Calu3 (cell line): Measurements from ENCODE around the gene BRI3BP. TPM values are rescaled to one million over a fixed set of nuclear protein-coding genes. Genes with fewer than 3 reads are reported as not detected.

Source experiments
- BruUV-seq: library from RNA; stranded (reverse); fragments of 400-500 nt; replicated peaks from 2 replicates; lab custom pipeline; 2021; lab: Mats Ljungman, UMichigan
- CTCF ChIA-PET: fragments of 300-600 bp; sonication (Branson Sonifier 250); formaldehyde crosslinking; loops from one replicate; lab custom pipeline; 2022; ENCODE audit warnings: antibody characterized with exemption; lab: Charles Lee
- DNase-seq: peaks from one replicate; pipeline ENCODE4 v3.0.0; 2022
- H3K27ac Mint-ChIP-seq: one replicate; pipeline ENCODE4 v1.8.0; 2022; ENCODE audit warnings: mixed read lengths; ENCODE audit not compliant: unreplicated experiment
- H3K27me3 Mint-ChIP-seq: one replicate; pipeline ENCODE4 v1.8.0; 2022; ENCODE audit warnings: mixed read lengths; ENCODE audit not compliant: unreplicated experiment
- H3K36me3 Mint-ChIP-seq: one replicate; pipeline ENCODE4 v1.8.0; 2022; ENCODE audit warnings: mild to moderate bottlenecking, moderate library complexity, mixed read lengths; ENCODE audit not compliant: insufficient read depth, unreplicated experiment
- H3K4me1 Mint-ChIP-seq: one replicate; pipeline ENCODE4 v1.8.0; 2022; ENCODE audit warnings: mild to moderate bottlenecking, low read depth, mixed read lengths; ENCODE audit not compliant: unreplicated experiment
- H3K4me3 Mint-ChIP-seq: one replicate; pipeline ENCODE4 v1.8.0; 2022; ENCODE audit warnings: mild to moderate bottlenecking, low read depth, moderate library complexity, mixed read lengths; ENCODE audit not compliant: unreplicated experiment
- H3K9me3 Mint-ChIP-seq: one replicate; pipeline ENCODE4 v1.8.0; 2022; ENCODE audit warnings: low read depth, mixed read lengths; ENCODE audit not compliant: unreplicated experiment
- intact Hi-C: fragments of 100-400 bp; cut with micrococcal nuclease; formaldehyde crosslinking; loops from one replicate; pipeline ENCODE4 v1.10.0; 2022; ENCODE audit not compliant: unreplicated experiment
- total RNA-seq: library from RNA; stranded (reverse); gene quantifications from 2 replicates; pipeline ENCODE4 v1.2.3, GENCODE V29; 2022
- TF ChIP-seq, protein P1 (sequence below): fragments of 200-600 bp; IDR thresholded peaks from one replicate; pipeline ENCODE4 v1.8.0; 2022; ENCODE audit warnings: antibody characterized with exemption; ENCODE audit not compliant: unreplicated experiment

The BRI3BP gene
- total RNA-seq, 1 experiment from 2014 or later, result 94.0 TPM

- peaks cover 27% of the 10 kb centered on the region for H3K36me3 Mint-ChIP-seq
- no peak for DNase-seq
- CTCF ChIA-PET, result interaction anchor here (0.7 kb wide), 1 partner anchor 82 kb away, joined by 3 read pairs; no protein-coding TSS in a partner anchor
Observed at GRCh38 chr12:125006365-125006764, 12.9 kb downstream of the BRI3BP start.

DNA sequence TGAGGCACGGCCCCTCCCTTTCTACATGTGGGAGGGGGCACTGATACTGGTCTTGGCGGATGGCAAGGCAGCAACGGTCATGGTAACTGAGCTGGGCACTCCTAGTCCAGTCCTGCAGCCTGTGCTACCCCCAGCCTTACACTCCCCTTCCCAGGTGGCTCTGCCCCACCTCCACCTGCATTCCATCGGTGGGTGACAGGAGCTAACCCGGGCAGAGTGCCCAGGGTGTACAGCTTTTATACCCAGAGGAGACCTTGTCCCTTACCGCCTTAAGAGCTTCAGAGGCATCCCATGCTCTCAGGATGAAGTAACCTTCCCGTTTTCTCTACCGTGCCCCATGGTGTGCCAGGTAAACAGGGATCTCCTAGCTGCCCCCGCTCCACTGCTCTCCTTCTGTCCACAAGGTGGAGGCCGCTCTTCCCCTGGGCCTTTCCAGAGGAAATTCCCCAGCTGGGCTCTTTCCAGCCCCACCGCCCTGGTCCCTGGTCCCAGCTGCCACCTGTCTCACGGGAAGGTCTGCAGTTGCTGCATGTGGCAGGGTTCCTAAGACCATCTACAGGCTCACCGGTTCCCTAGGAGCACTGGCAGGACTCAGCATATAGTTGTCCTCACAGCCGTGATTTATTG is 20.5 kb downstream of the BRI3BP start:
- DNase-seq, result no peak
- intact Hi-C loops, result no loop called here
- TF ChIP-seq, protein P1, sequence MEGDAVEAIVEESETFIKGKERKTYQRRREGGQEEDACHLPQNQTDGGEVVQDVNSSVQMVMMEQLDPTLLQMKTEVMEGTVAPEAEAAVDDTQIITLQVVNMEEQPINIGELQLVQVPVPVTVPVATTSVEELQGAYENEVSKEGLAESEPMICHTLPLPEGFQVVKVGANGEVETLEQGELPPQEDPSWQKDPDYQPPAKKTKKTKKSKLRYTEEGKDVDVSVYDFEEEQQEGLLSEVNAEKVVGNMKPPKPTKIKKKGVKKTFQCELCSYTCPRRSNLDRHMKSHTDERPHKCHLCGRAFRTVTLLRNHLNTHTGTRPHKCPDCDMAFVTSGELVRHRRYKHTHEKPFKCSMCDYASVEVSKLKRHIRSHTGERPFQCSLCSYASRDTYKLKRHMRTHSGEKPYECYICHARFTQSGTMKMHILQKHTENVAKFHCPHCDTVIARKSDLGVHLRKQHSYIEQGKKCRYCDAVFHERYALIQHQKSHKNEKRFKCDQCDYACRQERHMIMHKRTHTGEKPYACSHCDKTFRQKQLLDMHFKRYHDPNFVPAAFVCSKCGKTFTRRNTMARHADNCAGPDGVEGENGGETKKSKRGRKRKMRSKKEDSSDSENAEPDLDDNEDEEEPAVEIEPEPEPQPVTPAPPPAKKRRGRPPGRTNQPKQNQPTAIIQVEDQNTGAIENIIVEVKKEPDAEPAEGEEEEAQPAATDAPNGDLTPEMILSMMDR, result no peak
- Mint-ChIP-seq H3K4me3 (no peak overlapping the region), H3K27ac (no peak overlapping the region), H3K4me1 (no peaks in the 10 kb centered on the region), H3K9me3 (no peaks in the 10 kb centered on the region), H3K36me3 (peaks cover 21% of the 10 kb centered on the region), H3K27me3 (no peaks in the 10 kb centered on the region)
- CTCF ChIA-PET, result no interaction called here
- no TSS peak for BruUV-seq

More at GRCh38 chr12:125006365-125006764, 12.9 kb downstream of the BRI3BP start:
- no TSS peak for BruUV-seq
- Mint-ChIP-seq H3K4me3 (no peak overlapping the region), H3K27ac (no peak overlapping the region), H3K9me3 (no peaks in the 10 kb centered on the region), H3K27me3 (no peaks in the 10 kb centered on the region), H3K4me1 (no peaks in the 10 kb centered on the region)
- TF ChIP-seq, protein P1, result no peak
- intact Hi-C loops, result no loop called here

- intact Hi-C loops, result no loop called here
- Mint-ChIP-seq H3K9me3 (no peaks in the 10 kb centered on the region), H3K4me1 (no peaks in the 10 kb centered on the region), H3K27ac (no peak overlapping the region), H3K4me3 (no peak overlapping the region), H3K27me3 (no peaks in the 10 kb centered on the region), H3K36me3 (peaks cover 25% of the 10 kb centered on the region)
- CTCF ChIA-PET, result no interaction called here
- BruUV-seq, result no TSS peak
- no peak for DNase-seq
- TF ChIP-seq, protein P1, result no peak
Observed at GRCh38 chr12:125014526-125014925, 21.1 kb downstream of the BRI3BP start.

- DNase-seq, result no peak
- H3K4me1 Mint-ChIP-seq, result no peaks in the 10 kb centered on the region
- H3K36me3 Mint-ChIP-seq, result peaks cover 29% of the 10 kb centered on the region
- CTCF ChIA-PET, result no interaction called here
- no peaks in the 10 kb centered on the region for H3K27me3 Mint-ChIP-seq
- intact Hi-C loops, result no loop called here
- no peak overlapping the region for H3K27ac Mint-ChIP-seq
- BruUV-seq, result no TSS peak
- H3K4me3 Mint-ChIP-seq, result no peak overlapping the region
- H3K9me3 Mint-ChIP-seq, result no peaks in the 10 kb centered on the region
- TF ChIP-seq, protein P1, result no peak
Observed at GRCh38 chr12:125015680-125016310, 22.4 kb downstream of the BRI3BP start.
